Hematopoietic multipotent progenitor cell treated with erythropoietin and hydrocortisone succinate and interleukin-3 and kit ligand, for 4 days (in vitro differentiated cells): Measurements from ENCODE around the gene TIPARP.
"Not testable (repeated sequence)": the region's sequence is repeated elsewhere in the genome, so short reads cannot be mapped to it uniquely, and the experiment has no call there.

ENCODE experiments used
- DNase-seq: peaks from one replicate; pipeline ENCODE4 v3.0.0-alpha.2; 2015

The TIPARP gene

GRCh38 chr3:156716105-156716862 is 41.9 kb downstream of the TIPARP start:
- DNase-seq: no peak

- no peak for DNase-seq
These were observed 44.4 kb downstream of the TIPARP start for GRCh38 chr3:156718622-156719306.

- peak; percentile 33 for DNase-seq
These were observed 46.4 kb downstream of the TIPARP start for GRCh38 chr3:156720826-156721225.

GRCh38 chr3:156721687-156722618 is 47.6 kb downstream of the TIPARP start:
- DNase-seq: no peak

- no peak for DNase-seq
These were observed 48.8 kb downstream of the TIPARP start for GRCh38 chr3:156723182-156723619.

GRCh38 chr3:156725682-156726081 is 51.3 kb downstream of the TIPARP start:
- DNase-seq: no peak

GRCh38 chr3:156726456-156726855 is 52.1 kb downstream of the TIPARP start:
- no peak for DNase-seq

GRCh38 chr3:156727519-156728205 is 53.3 kb downstream of the TIPARP start:
- no peak for DNase-seq

GRCh38 chr3:156728267-156728985 is 54.0 kb downstream of the TIPARP start:
- DNase-seq: no peak

- DNase-seq: no peak
These were observed 55.2 kb downstream of the TIPARP start for GRCh38 chr3:156729460-156730179.

- DNase-seq: no peak
These were observed 57.4 kb downstream of the TIPARP start for GRCh38 chr3:156731813-156732212.

- no peak for DNase-seq
These were observed 57.9 kb downstream of the TIPARP start for GRCh38 chr3:156732261-156732660.

- DNase-seq: no peak
These were observed 58.5 kb downstream of the TIPARP start for GRCh38 chr3:156732715-156733421.

- DNase-seq: not testable (repeated sequence)
These were observed 60.3 kb downstream of the TIPARP start for GRCh38 chr3:156734661-156735060.

GRCh38 chr3:156735471-156735870 is 61.1 kb downstream of the TIPARP start:
- DNase-seq: no peak

GRCh38 chr3:156737049-156737448 is 62.7 kb downstream of the TIPARP start:
- not testable (repeated sequence) for DNase-seq

- DNase-seq: no peak
These were observed 63.9 kb downstream of the TIPARP start for GRCh38 chr3:156738251-156738650.

GRCh38 chr3:156739976-156740375 is 65.6 kb downstream of the TIPARP start:
- DNase-seq: no peak

GRCh38 chr3:156740581-156740980 is 66.2 kb downstream of the TIPARP start:
- DNase-seq: not testable (repeated sequence)

- no peak for DNase-seq
These were observed 67.5 kb downstream of the TIPARP start for GRCh38 chr3:156741935-156742334.

GRCh38 chr3:156742401-156742800 is 68.0 kb downstream of the TIPARP start:
- no peak for DNase-seq
